A549 (cell line): ENCODE results near the gene ABCC9.

ENCODE experiments used
- CTCF ChIP-seq: fragments of >200 bp; sonication (Bioruptor Twin); formaldehyde crosslinking; IDR thresholded peaks from 3 replicates; pipeline ENCODE4 v1.5.1; 2016
- MAX ChIP-seq: IDR thresholded peaks from 2 replicates; pipeline ENCODE4 v1.6.1; 2012
- NR3C1 ChIP-seq: fragments of >200 bp; sonication (Bioruptor Twin); formaldehyde crosslinking; IDR thresholded peaks from 3 replicates; pipeline ENCODE4 v1.6.1; 2017
- RAD21 ChIP-seq, 2 experiments: fragments of >200 bp in 1 of 2; sonication (Bioruptor Twin) in 1 of 2; formaldehyde crosslinking in 1 of 2; IDR thresholded peaks in 1 of 2; conservative IDR thresholded peaks in 1 of 2; 2 replicates in 1 of 2; 3 replicates in 1 of 2; pipeline ENCODE4 v1.6.1; 2012 to 2018; ENCODE audit warnings: inconsistent platforms in 1 of 2
- RNF2 ChIP-seq: fragments of 200-600 bp; sonication (generic); IDR thresholded peaks from 2 replicates; pipeline ENCODE4 v1.6.1; 2016; ENCODE audit warnings: low read depth, mild to moderate bottlenecking, antibody characterized with exemption, moderate library complexity, borderline replicate concordance
- ZFP36 ChIP-seq: fragments of 450-650 bp; IDR thresholded peaks from 2 replicates; pipeline ENCODE4 v1.6.1; 2014; ENCODE audit warnings: borderline replicate concordance; ENCODE audit not compliant: partially characterized antibody
- TF ChIP-seq, protein P1 (sequence below): IDR thresholded peaks from 2 replicates; pipeline ENCODE4 v1.6.1; 2012; ENCODE audit warnings: low read depth, borderline replicate concordance
- TF ChIP-seq, protein P2 (sequence below): IDR thresholded peaks from 2 replicates; pipeline ENCODE4 v1.6.1; 2012
- TF ChIP-seq, protein P3 (sequence below): fragments of >200 bp; sonication (Bioruptor Twin); formaldehyde crosslinking; IDR thresholded peaks from 3 replicates; pipeline ENCODE4 v1.6.1; 2016

GRCh38 chr12:21763531-21763930 lies 177.7 kb downstream of the ABCC9 start:
- no peak for TF ChIP-seq RAD21 (conservative IDR thresholded peaks at IDR 0.05 in 1 of 2, IDR thresholded peaks at IDR 0.05 in 1 of 2)
- TF ChIP-seq RNF2 = no peak
- no peak for TF ChIP-seq CTCF
- TF ChIP-seq MAX = no peak
- TF ChIP-seq, protein P1, sequence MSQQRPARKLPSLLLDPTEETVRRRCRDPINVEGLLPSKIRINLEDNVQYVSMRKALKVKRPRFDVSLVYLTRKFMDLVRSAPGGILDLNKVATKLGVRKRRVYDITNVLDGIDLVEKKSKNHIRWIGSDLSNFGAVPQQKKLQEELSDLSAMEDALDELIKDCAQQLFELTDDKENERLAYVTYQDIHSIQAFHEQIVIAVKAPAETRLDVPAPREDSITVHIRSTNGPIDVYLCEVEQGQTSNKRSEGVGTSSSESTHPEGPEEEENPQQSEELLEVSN = no peak
- TF ChIP-seq, protein P2, sequence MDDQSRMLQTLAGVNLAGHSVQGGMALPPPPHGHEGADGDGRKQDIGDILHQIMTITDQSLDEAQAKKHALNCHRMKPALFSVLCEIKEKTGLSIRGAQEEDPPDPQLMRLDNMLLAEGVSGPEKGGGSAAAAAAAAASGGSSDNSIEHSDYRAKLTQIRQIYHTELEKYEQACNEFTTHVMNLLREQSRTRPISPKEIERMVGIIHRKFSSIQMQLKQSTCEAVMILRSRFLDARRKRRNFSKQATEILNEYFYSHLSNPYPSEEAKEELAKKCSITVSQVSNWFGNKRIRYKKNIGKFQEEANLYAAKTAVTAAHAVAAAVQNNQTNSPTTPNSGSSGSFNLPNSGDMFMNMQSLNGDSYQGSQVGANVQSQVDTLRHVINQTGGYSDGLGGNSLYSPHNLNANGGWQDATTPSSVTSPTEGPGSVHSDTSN = no peak
- no peak for TF ChIP-seq NR3C1
- TF ChIP-seq, protein P3, sequence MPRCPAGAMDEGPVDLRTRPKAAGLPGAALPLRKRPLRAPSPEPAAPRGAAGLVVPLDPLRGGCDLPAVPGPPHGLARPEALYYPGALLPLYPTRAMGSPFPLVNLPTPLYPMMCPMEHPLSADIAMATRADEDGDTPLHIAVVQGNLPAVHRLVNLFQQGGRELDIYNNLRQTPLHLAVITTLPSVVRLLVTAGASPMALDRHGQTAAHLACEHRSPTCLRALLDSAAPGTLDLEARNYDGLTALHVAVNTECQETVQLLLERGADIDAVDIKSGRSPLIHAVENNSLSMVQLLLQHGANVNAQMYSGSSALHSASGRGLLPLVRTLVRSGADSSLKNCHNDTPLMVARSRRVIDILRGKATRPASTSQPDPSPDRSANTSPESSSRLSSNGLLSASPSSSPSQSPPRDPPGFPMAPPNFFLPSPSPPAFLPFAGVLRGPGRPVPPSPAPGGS = no peak
- no peak for TF ChIP-seq ZFP36
